Stimulated activated CD8-positive, alpha-beta memory T cell treated with anti-CD3 and anti-CD28 coated beads, Interleukin-4, amount 100 ng/mL, for 24 hours (primary cell): Measurements from ENCODE around the gene GSX2.
"Not testable (repeated sequence)": the region's sequence is repeated elsewhere in the genome, so short reads cannot be mapped to it uniquely, and the experiment has no call there.

Source experiments
- DNase-seq: peaks from one replicate; pipeline ENCODE4 v3.0.0-alpha.2; 2020; ENCODE audit warnings: low read depth

GSX2 gene

GRCh38 chr4:54099748-54100574, at the start of gene GSX2:
Gene GSX2, plus strand, starts transcription at chr4:54100163. Its CDS starts 182 bp downstream, at chr4:54100345.
- no peak for DNase-seq

GRCh38 chr4:54050214-54050904, 49.6 kb upstream of the GSX2 start:
- no peak for DNase-seq

- not testable (repeated sequence) for DNase-seq
Measured at GRCh38 chr4:54053322-54053721, 46.6 kb upstream of the GSX2 start.

GRCh38 chr4:54054501-54054900, 45.5 kb upstream of the GSX2 start:
- no peak for DNase-seq

- DNase-seq, result no peak
Measured at GRCh38 chr4:54055494-54055893, 44.5 kb upstream of the GSX2 start.

- DNase-seq, result no peak
Measured at GRCh38 chr4:54056360-54056759, 43.6 kb upstream of the GSX2 start.

GRCh38 chr4:54058171-54058570, 41.8 kb upstream of the GSX2 start:
- no peak for DNase-seq

GRCh38 chr4:54060116-54060515, 39.8 kb upstream of the GSX2 start:
- DNase-seq, result no peak

- no peak for DNase-seq
Measured at GRCh38 chr4:54061067-54061466, 38.9 kb upstream of the GSX2 start.

- DNase-seq, result no peak
Measured at GRCh38 chr4:54061873-54062272, 38.1 kb upstream of the GSX2 start.

GRCh38 chr4:54062392-54062791, 37.6 kb upstream of the GSX2 start:
- no peak for DNase-seq

GRCh38 chr4:54063229-54063628, 36.7 kb upstream of the GSX2 start:
- no peak for DNase-seq

- peak; percentile 16 for DNase-seq
Measured at GRCh38 chr4:54063737-54064316, 36.1 kb upstream of the GSX2 start.

GRCh38 chr4:54064317-54065111, 35.4 kb upstream of the GSX2 start, which contains the start of gene CHIC2:
Gene CHIC2, minus strand, starts transcription at chr4:54064605. Its CDS starts 305 bp downstream, at chr4:54064300.
- peak; percentile 96 for DNase-seq

- DNase-seq, result no peak
Measured at GRCh38 chr4:54065282-54066087, 34.5 kb upstream of the GSX2 start.

GRCh38 chr4:54066088-54066415, 33.9 kb upstream of the GSX2 start:
- DNase-seq, result no peak

- DNase-seq, result no peak
Measured at GRCh38 chr4:54066718-54067129, 33.2 kb upstream of the GSX2 start.

GRCh38 chr4:54067166-54067565, 32.8 kb upstream of the GSX2 start:
- no peak for DNase-seq

GRCh38 chr4:54073271-54073880, 26.6 kb upstream of the GSX2 start:
- no peak for DNase-seq

GRCh38 chr4:54074381-54074780, 25.6 kb upstream of the GSX2 start:
- no peak for DNase-seq

- DNase-seq, result no peak
Measured at GRCh38 chr4:54076673-54077072, 23.3 kb upstream of the GSX2 start.
